ENCODE data around the gene SMTNL2. TPM values are rescaled to one million over a fixed set of nuclear protein-coding genes. Genes with fewer than 3 reads are reported as not detected.
A peak's percentile ranks its signal among the peaks of the same experiment; 100 is the strongest.

SMTNL2 gene
- total RNA-seq, 1 donor, result not detected

DNA sequence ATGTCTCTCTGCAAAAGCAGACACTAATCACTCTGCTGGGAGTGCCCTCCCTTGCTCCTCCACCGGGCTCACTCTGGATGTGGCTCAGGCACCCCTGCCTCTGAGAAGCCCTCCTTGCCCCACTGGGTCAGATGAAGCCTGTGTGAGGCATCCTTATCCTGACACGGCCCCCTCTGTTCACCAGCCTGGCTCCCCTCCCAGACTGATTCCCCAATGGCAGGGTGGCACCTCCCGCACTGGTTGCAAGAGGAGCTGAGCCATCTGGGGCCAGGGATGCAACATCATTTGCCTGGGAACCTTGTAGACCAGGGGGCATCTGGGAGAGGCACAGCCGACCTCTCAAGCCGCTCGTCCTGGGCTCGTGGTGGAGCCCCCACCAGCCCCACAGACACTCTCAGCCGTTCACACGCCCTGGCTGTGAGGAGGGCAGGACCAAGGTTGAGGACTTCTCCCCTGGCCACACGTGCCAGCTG, 6.7 kb downstream of the SMTNL2 start:
- Histone ChIP-seq H4K20me1 (ENCODE audit: insufficient read depth, low read length) (no peaks in the 10 kb centered on the region), H3K79me2 (ENCODE audit: insufficient read depth, low read length) (no peaks in the 10 kb centered on the region), H3K4me2 (ENCODE audit: insufficient read depth, low read length) (no peak overlapping the region), H3K4me1 (ENCODE audit: insufficient read depth, low read length) (no peaks in the 10 kb centered on the region), H3K36me3 (ENCODE audit: insufficient read depth, low read length) (no peaks in the 10 kb centered on the region), H3K27me3 (ENCODE audit: insufficient read depth, low read length) (peaks cover 18% of the 10 kb centered on the region), H3K27ac (ENCODE audit: low read depth, low read length) (no peak overlapping the region), H2AFZ (ENCODE audit: low read length) (no peak overlapping the region), H3K4me3 (ENCODE audit: insufficient read depth, low read length) (no peak overlapping the region), H3K9me3 (ENCODE audit: low read depth, low read length) (no peaks in the 10 kb centered on the region)
- TF ChIP-seq, protein P1, sequence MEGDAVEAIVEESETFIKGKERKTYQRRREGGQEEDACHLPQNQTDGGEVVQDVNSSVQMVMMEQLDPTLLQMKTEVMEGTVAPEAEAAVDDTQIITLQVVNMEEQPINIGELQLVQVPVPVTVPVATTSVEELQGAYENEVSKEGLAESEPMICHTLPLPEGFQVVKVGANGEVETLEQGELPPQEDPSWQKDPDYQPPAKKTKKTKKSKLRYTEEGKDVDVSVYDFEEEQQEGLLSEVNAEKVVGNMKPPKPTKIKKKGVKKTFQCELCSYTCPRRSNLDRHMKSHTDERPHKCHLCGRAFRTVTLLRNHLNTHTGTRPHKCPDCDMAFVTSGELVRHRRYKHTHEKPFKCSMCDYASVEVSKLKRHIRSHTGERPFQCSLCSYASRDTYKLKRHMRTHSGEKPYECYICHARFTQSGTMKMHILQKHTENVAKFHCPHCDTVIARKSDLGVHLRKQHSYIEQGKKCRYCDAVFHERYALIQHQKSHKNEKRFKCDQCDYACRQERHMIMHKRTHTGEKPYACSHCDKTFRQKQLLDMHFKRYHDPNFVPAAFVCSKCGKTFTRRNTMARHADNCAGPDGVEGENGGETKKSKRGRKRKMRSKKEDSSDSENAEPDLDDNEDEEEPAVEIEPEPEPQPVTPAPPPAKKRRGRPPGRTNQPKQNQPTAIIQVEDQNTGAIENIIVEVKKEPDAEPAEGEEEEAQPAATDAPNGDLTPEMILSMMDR (IDR thresholded peaks at IDR 0.05; ENCODE audit: extremely low read depth, low read depth, low read length), result no peak
- DNase-seq (ENCODE audit: insufficient read length, low spot score, missing footprints), result peak; percentile 88

DNA sequence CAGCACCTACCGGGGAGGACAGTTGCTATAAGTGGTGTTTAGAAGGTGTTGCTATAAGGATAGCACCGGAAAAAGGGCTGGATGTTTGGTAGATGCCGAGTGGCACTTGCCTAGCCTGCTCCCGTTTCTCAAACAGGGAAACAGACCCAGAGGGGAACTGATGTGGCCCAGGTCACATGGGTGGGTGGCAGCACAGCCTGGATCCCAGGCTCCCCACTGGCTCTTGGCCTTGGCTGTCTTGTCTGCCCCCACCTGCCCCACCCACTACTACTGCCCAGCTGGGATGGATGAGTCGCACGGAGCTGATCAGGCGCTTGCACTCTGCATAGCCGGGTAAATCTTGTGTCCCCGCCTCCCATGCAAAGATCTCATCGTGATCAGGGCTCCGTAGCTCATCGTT, 7.2 kb downstream of the SMTNL2 start:
- Histone ChIP-seq H3K4me1 (ENCODE audit: insufficient read depth, low read length) (no peaks in the 10 kb centered on the region), H3K27me3 (ENCODE audit: insufficient read depth, low read length) (peaks cover 15% of the 10 kb centered on the region), H3K9me3 (ENCODE audit: low read depth, low read length) (no peaks in the 10 kb centered on the region), H3K4me3 (ENCODE audit: insufficient read depth, low read length) (no peak overlapping the region), H2AFZ (ENCODE audit: low read length) (no peak overlapping the region), H4K20me1 (ENCODE audit: insufficient read depth, low read length) (no peaks in the 10 kb centered on the region), H3K36me3 (ENCODE audit: insufficient read depth, low read length) (no peaks in the 10 kb centered on the region), H3K27ac (ENCODE audit: low read depth, low read length) (no peak overlapping the region), H3K4me2 (ENCODE audit: insufficient read depth, low read length) (no peak overlapping the region), H3K79me2 (ENCODE audit: insufficient read depth, low read length) (no peaks in the 10 kb centered on the region)
- TF ChIP-seq, protein P1 (IDR thresholded peaks at IDR 0.05; ENCODE audit: extremely low read depth, low read depth, low read length), result no peak
- DNase-seq (ENCODE audit: insufficient read length, low spot score, missing footprints), result peak; percentile 98

DNA sequence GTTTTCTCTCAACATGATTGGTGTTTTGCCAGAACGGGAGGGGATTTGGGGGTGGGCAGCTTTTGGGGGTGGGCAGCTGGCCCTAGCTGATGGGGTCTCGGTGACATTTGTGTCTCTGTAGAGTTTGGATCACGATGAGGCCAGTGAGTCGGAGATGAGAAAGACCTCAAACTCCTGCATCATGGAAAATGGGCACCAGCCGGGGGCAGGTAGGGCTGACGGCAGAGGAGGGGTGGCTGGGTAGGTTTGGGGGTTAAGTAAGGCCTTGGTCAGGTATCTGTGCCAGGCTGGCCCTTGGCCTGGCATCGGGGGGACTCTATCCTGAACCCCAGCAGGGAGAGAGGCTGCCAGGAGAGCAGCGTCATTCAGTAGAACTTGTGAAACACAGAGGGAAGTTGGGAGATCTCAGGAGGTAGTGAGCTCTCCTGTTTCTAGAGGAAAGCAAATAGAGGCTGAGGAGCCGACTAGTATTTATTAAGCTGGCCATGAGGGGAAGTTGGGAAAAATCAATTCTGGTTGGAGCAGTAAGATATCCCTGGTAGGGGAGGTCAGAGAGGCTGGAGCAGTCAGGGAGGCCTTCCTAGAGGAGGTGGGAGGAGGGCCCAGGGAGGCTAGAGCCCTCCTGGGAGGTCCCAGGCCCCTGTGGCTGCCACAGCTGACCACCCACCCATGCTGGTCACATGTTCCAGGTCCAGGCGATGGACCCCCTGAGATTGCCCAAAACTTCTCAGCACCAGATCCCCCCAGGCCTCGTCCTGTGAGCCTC, 8.1 kb downstream of the SMTNL2 start:
- H3K4me2 ChIP-seq (ENCODE audit: insufficient read depth, low read length), result no peak overlapping the region
- no peaks in the 10 kb centered on the region for H3K36me3 ChIP-seq (ENCODE audit: insufficient read depth, low read length)
- no peak overlapping the region for H3K4me3 ChIP-seq (ENCODE audit: insufficient read depth, low read length)
- H3K4me1 ChIP-seq (ENCODE audit: insufficient read depth, low read length), result no peaks in the 10 kb centered on the region
- H2AFZ ChIP-seq (ENCODE audit: low read length), result no peak overlapping the region
- H3K27ac ChIP-seq (ENCODE audit: low read depth, low read length), result no peak overlapping the region
- no peaks in the 10 kb centered on the region for H4K20me1 ChIP-seq (ENCODE audit: insufficient read depth, low read length)
- no peaks in the 10 kb centered on the region for H3K9me3 ChIP-seq (ENCODE audit: low read depth, low read length)
- TF ChIP-seq, protein P1 (IDR thresholded peaks at IDR 0.05; ENCODE audit: extremely low read depth, low read depth, low read length), result no peak
- peak; percentile 86 for DNase-seq (ENCODE audit: insufficient read length, low spot score, missing footprints)
- H3K79me2 ChIP-seq (ENCODE audit: insufficient read depth, low read length), result no peaks in the 10 kb centered on the region
- H3K27me3 ChIP-seq (ENCODE audit: insufficient read depth, low read length), result peaks cover 6% of the 10 kb centered on the region

DNA sequence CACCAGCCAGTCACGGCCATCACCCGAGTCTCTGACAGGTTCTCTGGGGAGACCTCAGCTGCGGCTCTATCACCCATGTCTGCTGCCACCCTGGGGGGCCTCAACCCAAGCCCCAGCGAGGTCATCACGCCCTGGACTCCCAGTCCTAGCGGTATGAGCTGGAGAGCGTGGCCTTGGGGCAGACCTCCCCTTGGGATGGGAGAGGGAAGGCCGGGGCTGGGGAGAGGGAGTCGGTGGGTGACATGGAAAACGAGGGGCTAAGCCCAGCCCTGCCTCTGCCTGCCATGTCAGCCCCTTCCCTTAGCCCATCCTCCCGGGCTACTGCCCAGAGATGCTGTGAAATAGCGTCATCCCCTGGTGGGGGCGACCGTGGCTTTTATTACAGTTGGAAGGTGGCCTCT, 8.7 kb downstream of the SMTNL2 start:
- Histone ChIP-seq H3K27me3 (ENCODE audit: insufficient read depth, low read length) (peaks cover 6% of the 10 kb centered on the region), H3K4me3 (ENCODE audit: insufficient read depth, low read length) (no peak overlapping the region), H3K79me2 (ENCODE audit: insufficient read depth, low read length) (no peaks in the 10 kb centered on the region), H3K4me1 (ENCODE audit: insufficient read depth, low read length) (no peaks in the 10 kb centered on the region), H2AFZ (ENCODE audit: low read length) (no peak overlapping the region), H4K20me1 (ENCODE audit: insufficient read depth, low read length) (no peaks in the 10 kb centered on the region), H3K36me3 (ENCODE audit: insufficient read depth, low read length) (no peaks in the 10 kb centered on the region), H3K4me2 (ENCODE audit: insufficient read depth, low read length) (no peak overlapping the region), H3K27ac (ENCODE audit: low read depth, low read length) (no peak overlapping the region), H3K9me3 (ENCODE audit: low read depth, low read length) (no peaks in the 10 kb centered on the region)
- TF ChIP-seq, protein P1 (IDR thresholded peaks at IDR 0.05; ENCODE audit: extremely low read depth, low read depth, low read length), result no peak
- peak; percentile 85 for DNase-seq (ENCODE audit: insufficient read length, low spot score, missing footprints)

Measured in osteoblast (primary cell).